NCI-H524 (cell line): ENCODE measurements around the gene PHKG1.
A peak's percentile ranks its signal among the peaks of the same experiment; 100 is the strongest.
"Not testable (repeated sequence)": the region's sequence is repeated elsewhere in the genome, so short reads cannot be mapped to it uniquely, and the experiment has no call there.

Experiments used
- DNase-seq, 2 experiments: peaks; one replicate each; lab custom pipeline; 2025; lab: John Stamatoyannopoulos, UW

Gene PHKG1

GRCh38 chr7:56083150-56083785 lies 9.5 kb downstream of the PHKG1 start:
- DNase-seq = peak in 1 of 2 experiments; percentile 5

DNA sequence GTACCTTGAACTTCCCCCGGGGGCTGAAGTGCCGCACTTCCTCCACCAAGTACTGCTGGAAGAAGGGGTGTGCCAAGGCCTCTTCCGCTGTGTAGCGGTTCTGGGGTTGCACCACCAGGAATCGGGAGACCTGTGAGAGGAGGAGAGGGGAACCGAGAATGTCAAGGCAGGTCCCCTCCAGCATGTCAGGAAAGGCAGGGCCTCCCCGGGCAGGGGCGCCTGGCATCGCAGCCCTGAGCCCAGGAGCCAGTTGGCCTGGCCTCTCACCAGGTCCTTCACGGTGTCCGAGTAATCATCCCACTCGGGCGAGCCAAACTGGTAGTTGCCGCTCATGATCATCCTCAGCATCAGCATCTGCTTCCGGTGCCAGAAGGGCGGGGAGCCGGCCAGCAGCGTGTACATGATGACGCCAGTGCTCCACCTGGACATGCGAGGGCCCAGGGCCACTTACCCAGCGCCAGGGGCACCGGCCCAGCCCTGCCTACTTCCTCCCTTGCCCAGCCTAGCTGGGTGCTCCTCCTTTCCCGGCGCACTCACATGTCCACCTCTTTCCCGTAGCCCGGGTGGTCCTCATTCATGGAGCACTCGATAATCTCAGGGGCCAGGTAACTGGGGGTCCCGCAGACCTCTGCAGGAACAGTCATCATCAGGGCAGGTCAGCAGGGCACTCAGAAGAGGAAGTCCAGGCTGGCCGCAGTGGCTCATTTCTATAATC lies 11.0 kb downstream of the PHKG1 start:
- no peak for DNase-seq

- DNase-seq = not testable (repeated sequence)
These were observed 11.9 kb downstream of the PHKG1 start for GRCh38 chr7:56080726-56081435.

DNA sequence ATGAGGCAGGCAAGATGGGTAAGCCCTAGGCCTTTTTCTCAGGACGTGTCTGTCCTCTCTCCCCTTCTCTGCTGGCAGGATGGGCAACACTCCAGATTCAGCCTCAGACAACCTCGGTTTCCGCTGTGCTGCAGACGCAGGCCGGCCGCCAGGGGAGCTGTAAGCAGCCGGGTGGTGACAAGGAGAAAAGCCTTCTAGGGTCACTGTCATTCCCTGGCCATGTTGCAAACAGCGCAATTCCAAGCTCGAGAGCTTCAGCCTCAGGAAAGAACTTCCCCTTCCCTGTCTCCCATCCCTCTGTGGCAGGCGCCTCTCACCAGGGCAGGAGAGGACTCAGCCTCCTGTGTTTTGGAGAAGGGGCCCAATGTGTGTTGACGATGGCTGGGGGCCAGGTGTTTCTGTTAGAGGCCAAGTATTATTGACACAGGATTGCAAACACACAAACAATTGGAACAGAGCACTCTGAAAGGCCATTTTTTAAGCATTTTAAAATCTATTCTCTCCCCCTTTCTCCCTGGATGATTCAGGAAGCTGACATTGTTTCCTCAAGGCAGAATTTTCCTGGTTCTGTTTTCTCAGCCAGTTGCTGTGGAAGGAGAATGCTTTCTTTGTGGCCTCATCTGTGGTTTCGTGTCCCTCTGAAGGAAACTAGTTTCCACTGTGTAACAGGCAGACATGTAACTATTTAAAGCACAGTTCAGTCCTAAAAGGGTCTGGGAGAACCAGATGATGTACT lies 13.1 kb downstream of the PHKG1 start:
- DNase-seq = no peak

- DNase-seq = no peak
These were observed 14.6 kb downstream of the PHKG1 start for GRCh38 chr7:56078196-56078595.

GRCh38 chr7:56077681-56078080 lies 15.1 kb downstream of the PHKG1 start:
- no peak for DNase-seq

DNA sequence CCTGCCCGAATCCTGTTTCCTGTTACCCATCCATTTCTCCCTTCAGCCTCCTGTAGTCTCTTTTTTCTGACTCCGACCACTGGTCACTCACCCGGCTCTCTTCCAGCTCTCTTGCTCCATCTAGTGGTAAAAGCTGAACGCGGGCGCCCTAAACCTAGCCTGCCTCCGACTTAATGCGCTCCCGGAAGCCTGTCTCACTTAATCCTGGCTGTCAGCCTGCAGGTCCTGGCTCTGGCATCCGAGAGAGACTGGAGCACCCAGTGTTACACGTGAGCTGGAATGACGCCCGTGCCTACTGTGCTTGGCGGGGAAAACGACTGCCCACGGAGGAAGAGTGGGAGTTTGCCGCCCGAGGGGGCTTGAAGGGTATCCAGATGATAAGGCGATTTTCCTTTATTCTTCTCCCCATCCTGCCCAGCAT lies 18.4 kb downstream of the PHKG1 start:
- peak; percentile 12 to 55 for DNase-seq

DNA sequence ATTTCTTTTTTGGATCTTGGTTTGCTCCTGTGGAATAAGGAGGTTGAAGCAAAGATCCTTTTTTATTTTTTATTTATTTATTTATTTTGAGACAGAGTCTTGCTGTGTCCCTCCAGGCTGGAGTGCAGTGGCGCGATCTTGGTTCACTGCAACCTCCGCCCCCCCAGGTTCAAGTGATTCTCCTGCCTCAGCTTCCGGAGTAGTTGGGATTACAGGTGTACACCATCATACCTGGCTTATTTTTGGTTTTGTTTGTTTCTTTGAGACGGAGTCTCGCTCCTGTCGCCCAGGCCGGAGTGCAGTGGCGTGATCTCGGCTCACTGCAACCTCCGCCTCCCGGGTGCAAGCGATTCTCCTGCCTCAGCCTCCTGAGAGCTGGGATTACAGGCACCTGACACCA lies 26.4 kb downstream of the PHKG1 start:
- not testable (repeated sequence) for DNase-seq

- DNase-seq = peak; percentile 75 to 84
These were observed 28.7 kb downstream of the PHKG1 start, which contains the start of gene SUMF2 for GRCh38 chr7:56063882-56064625. Gene SUMF2, plus strand, starts transcription at chr7:56064286. Its CDS starts 26 bp downstream, at chr7:56064312.

DNA sequence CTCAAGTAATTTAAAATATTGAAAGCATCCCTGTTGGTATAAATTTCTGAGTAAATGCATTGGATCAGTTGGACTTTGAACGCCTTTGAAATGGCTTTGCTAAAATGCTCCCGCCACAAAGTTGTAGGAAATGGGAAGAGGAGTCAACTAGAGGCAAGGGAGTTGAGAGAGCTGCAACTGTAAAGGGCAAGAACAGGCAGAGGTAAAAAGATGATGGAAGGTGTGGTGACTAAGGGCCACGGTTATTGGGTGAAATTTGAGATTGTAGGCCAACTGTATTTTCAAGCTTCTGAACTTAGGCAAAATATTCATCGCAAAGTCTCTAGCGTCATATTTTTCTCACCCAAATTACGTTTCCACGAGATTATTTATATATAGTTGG lies 29.3 kb downstream of the PHKG1 start:
- no peak for DNase-seq

DNA sequence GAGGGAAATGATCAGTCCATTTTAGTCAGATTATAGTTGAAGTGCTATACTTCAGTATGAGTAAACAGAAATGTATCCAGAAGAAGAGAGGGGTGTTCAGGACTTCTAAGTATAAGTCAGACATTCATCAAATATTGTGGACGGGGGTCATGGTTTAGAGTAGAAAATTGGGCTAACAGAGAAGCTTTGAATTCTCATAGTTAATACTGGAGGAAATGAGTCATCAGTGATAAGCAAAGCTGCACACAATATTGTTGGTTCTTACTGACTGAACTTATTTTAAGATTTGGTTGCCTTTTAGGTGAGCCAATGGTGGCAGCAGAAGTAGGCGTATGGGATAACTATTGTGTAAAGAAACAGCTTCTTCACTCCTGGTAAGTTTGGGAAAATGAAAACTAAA lies 30.4 kb downstream of the PHKG1 start:
- no peak for DNase-seq

DNA sequence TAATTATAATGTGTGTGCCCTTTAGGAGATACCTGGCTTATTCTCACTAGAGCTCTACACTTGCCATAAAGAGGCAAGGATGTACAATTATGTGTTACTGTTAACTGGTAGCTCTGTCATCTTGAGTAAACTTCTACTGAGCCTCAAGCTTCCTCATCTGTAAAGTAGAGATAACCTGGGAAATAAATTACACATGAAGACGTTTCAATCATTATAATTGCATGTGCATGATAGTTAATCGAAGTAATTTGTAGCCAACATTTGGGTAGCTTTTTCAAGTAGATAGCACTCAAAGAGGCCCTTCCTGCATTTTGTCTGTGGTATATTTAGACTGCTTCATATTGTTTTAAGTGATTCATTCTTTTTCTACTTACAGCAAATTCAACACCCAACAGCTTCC lies 38.8 kb downstream of the PHKG1 start:
- no peak for DNase-seq

DNA sequence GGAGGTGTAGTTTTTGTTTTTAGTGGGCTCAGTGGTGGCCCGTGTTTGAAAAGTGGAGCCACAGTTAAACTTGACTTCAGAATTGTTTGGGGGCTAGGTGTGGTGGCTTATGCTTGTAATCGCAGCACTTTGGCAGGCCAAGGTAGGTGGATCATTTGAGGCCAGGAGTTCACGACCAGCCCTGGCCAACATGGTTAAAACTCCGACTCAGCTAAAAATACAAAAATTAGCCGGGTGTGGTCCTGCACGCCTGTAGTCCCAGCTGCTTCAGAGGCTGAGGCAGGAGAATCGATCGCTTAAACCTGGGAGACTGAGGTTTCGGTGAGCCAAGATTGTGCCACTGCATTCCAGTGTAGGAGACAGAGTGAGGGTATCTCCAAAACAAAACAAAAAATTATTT lies 39.4 kb downstream of the PHKG1 start:
- DNase-seq = no peak

DNA sequence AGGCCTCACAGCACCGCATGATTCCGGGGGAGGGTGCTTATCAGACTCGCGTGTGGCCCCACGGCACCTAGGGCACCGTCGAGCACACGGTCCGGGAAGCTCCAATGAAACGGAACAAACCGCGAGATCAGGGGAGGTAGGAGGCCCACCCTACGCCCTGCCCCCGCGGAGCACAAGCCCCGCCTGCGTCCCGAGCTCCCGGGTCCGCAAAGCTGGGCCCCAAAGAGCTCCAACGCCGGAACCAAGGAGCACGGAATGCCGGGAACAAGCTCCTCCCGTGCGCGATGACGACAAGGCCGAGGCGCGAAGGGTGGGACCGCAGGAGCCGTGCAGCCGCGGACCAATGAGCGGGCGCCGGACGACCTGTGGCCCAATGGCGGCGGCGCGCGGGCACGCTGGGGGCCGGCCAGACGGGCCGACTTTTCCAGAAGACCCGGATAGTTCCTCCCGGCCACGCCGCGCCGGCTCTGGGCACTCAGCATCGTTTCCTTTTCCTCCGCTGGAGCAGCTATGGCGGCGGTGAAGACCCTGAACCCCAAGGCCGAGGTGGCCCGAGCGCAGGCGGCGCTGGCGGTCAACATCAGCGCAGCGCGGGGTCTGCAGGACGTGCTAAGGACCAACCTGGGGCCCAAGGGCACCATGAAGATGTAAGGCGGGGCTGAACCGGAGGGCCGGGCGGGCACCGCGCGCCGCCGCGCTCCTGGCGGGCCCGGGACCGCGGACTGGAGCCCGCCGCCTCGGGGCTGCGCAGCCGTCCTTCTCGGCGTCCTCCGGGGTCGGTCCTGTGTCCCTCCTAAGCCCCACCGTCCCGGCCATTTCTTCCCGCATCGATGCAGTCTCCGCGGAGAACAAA lies 41.2 kb downstream of the PHKG1 start, which contains the start of the genes CCT6A and PSPH:
CCT6A (plus strand) TSS at position 427 of the 853 bp plus-strand sequence; CDS start at position 511, 84 bp downstream.
PSPH (minus strand) TSS at position 106 of the 853 bp plus-strand sequence. CDS start 30,232 bp downstream, outside the sequence.
- peak; percentile 91 to 95 for DNase-seq

- DNase-seq = no peak
These were observed 41.8 kb downstream of the PHKG1 start for GRCh38 chr7:56051053-56051338.

- peak in 1 of 2 experiments; percentile 11 for DNase-seq
These were observed 44.0 kb downstream of the PHKG1 start for GRCh38 chr7:56048763-56049162.

DNA sequence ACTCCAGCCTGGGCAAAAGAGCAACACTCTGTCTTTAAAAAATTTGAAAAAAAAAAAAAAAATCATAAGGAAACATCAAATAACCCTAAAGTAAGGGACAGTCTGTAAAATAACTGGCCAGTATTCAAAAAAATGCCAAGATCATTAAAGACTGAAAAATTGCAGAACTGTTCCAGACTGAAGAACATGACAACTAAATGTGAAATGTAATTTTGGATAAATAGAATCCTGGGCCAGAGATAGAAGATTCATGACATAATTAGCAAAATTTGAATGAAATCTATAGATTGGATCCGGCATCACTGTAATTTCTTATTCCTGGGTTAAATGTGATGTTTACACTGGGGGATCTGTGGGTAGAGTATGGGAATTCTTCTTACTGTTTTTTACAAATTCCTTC lies 44.5 kb downstream of the PHKG1 start:
- no peak for DNase-seq

- not testable (repeated sequence) for DNase-seq
These were observed 45.2 kb downstream of the PHKG1 start for GRCh38 chr7:56047446-56048116.

DNA sequence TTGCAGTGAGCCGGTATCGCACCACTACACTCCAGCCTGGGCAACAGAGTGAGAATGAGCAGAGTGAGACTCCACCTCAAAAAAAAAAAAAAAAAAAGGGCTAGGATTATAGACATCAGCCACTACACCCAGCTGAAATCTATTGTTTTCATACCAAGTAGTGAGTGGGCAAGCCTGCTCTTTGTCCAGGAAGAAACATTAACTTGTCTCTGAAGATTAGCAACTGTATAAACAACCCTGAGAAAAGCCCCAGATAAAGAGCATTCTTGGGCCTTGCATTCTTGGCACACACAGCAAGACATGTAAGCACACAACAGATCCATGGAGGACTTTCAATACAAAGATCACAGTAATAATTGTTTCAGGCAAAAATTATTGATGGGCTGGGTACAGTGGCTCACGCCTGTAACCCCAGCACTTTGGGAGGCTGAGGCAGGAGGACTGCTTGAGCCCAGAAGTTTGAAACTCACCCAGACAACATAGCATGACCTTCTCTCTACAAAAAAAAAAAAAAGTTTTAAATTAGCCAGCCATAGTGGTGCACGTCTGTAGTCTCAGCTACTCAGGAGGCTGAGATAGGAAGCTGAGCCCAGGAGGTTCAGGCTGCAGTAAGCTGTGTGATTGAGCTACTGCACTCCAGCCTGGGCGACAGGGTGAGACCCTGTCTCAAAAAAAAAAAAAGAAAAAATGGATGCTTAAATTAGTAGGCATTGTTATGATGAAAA lies 45.9 kb downstream of the PHKG1 start:
- no peak for DNase-seq
